Measurements from ENCODE around the gene IDH3G. TPM values are rescaled to one million over a fixed set of nuclear protein-coding genes. Genes with fewer than 3 reads are reported as not detected.
A peak's percentile ranks its signal among the peaks of the same experiment; 100 is the strongest.
"Not testable (repeated sequence)": the region's sequence is repeated elsewhere in the genome, so short reads cannot be mapped to it uniquely, and the experiment has no call there.

The IDH3G gene
- total RNA-seq, 1 donor from 2014 or later: 49.5 TPM

DNA sequence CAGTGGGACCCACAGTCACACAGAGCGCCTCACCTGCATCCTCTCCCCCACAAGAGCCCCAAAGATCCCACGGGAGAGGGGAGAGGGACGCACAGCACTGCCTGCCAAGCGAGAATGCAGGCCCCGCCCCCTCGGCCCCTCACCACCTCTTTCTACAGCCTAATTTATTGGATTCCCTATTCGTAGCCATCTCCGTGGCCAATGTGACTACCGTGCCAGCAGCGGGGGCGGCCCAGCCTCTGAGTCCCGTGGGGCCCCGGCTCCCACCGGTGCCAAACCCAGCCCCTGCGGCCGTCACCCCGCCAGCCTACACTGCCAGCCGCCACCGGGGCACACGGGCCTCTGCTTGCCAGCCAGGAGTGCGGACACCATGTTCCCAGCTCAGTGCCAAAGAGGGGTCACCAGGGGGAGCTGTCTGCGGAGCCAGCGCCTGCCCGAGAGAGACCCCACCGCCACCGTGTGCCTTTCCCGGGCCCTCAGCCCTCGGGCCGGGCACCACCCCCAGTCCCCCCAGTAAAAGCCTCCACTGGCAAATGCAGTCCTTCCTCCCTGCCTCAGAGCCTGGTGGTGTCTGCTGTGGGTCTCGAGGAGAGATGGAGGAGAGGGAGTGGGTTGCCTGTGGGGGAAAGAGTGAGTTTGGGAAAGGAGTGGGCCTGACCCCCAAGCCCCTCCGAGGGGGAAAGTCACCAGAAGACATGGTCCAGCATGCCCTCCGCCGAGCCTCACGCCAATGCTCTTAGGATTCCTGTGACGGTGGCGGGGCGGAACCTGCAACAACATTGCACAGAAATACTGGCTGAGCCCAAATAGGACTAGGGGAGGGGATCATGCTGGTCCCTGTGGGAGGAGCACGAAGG lies 49.7 kb downstream of the IDH3G start:
- Mint-ChIP-seq H3K4me1 (ENCODE audit: low read depth) (peaks cover 1% of the 10 kb centered on the region), H3K4me3 (ENCODE audit: low read depth) (peak overlapping the region; percentile 51)

GRCh38 chrX:153743468-153744209 lies 50.5 kb downstream of the IDH3G start:
- DNase-seq (ENCODE audit: low spot score, unreplicated experiment); H3K36me3 Mint-ChIP-seq (ENCODE audit: insufficient read depth); H3K27me3 Mint-ChIP-seq; H3K4me1 Mint-ChIP-seq (ENCODE audit: low read depth); H3K9me3 Mint-ChIP-seq (ENCODE audit: low read depth); H3K27ac Mint-ChIP-seq: not testable (repeated sequence)
- peak overlapping the region; percentile 51 for H3K4me3 Mint-ChIP-seq (ENCODE audit: low read depth)
- TF ChIP-seq, protein P1, sequence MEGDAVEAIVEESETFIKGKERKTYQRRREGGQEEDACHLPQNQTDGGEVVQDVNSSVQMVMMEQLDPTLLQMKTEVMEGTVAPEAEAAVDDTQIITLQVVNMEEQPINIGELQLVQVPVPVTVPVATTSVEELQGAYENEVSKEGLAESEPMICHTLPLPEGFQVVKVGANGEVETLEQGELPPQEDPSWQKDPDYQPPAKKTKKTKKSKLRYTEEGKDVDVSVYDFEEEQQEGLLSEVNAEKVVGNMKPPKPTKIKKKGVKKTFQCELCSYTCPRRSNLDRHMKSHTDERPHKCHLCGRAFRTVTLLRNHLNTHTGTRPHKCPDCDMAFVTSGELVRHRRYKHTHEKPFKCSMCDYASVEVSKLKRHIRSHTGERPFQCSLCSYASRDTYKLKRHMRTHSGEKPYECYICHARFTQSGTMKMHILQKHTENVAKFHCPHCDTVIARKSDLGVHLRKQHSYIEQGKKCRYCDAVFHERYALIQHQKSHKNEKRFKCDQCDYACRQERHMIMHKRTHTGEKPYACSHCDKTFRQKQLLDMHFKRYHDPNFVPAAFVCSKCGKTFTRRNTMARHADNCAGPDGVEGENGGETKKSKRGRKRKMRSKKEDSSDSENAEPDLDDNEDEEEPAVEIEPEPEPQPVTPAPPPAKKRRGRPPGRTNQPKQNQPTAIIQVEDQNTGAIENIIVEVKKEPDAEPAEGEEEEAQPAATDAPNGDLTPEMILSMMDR (IDR thresholded peaks at IDR 0.05; ENCODE audit: unreplicated experiment): peak; percentile 10

More for the DNA sequence above, 49.7 kb downstream of the IDH3G start:
- Mint-ChIP-seq H3K9me3 (ENCODE audit: low read depth) (peaks cover 6% of the 10 kb centered on the region), H3K27me3 (peaks cover 3% of the 10 kb centered on the region), H3K27ac (peak overlapping the region; percentile 62), H3K36me3 (ENCODE audit: insufficient read depth) (no peaks in the 10 kb centered on the region)
- TF ChIP-seq, protein P1 (IDR thresholded peaks at IDR 0.05; ENCODE audit: unreplicated experiment): peak; percentile 44
- DNase-seq (ENCODE audit: low spot score, unreplicated experiment): no peak

- H3K9me3 Mint-ChIP-seq (ENCODE audit: low read depth); H3K36me3 Mint-ChIP-seq (ENCODE audit: insufficient read depth); DNase-seq (ENCODE audit: low spot score, unreplicated experiment); H3K27me3 Mint-ChIP-seq; H3K27ac Mint-ChIP-seq; H3K4me3 Mint-ChIP-seq (ENCODE audit: low read depth); H3K4me1 Mint-ChIP-seq (ENCODE audit: low read depth): not testable (repeated sequence)
These were observed 51.2 kb downstream of the IDH3G start for GRCh38 chrX:153742796-153743467.

GRCh38 chrX:153742111-153742510 lies 52.1 kb downstream of the IDH3G start:
- not testable (repeated sequence) for H3K9me3 Mint-ChIP-seq (ENCODE audit: low read depth); H3K27me3 Mint-ChIP-seq; H3K4me1 Mint-ChIP-seq (ENCODE audit: low read depth)

GRCh38 chrX:153741446-153741845 lies 52.7 kb downstream of the IDH3G start:
- Mint-ChIP-seq H3K27ac (no peak overlapping the region), H3K4me1 (ENCODE audit: low read depth) (peaks cover 1% of the 10 kb centered on the region), H3K4me3 (ENCODE audit: low read depth) (no peak overlapping the region), H3K27me3 (peaks cover 2% of the 10 kb centered on the region), H3K36me3 (ENCODE audit: insufficient read depth) (peaks cover 4% of the 10 kb centered on the region), H3K9me3 (ENCODE audit: low read depth) (peaks cover 8% of the 10 kb centered on the region)
- TF ChIP-seq, protein P1 (IDR thresholded peaks at IDR 0.05; ENCODE audit: unreplicated experiment): no peak
- DNase-seq (ENCODE audit: low spot score, unreplicated experiment): no peak

More at GRCh38 chrX:153742111-153742510, 52.1 kb downstream of the IDH3G start:
- not testable (repeated sequence) for DNase-seq (ENCODE audit: low spot score, unreplicated experiment); H3K36me3 Mint-ChIP-seq (ENCODE audit: insufficient read depth); H3K4me3 Mint-ChIP-seq (ENCODE audit: low read depth); H3K27ac Mint-ChIP-seq

DNA sequence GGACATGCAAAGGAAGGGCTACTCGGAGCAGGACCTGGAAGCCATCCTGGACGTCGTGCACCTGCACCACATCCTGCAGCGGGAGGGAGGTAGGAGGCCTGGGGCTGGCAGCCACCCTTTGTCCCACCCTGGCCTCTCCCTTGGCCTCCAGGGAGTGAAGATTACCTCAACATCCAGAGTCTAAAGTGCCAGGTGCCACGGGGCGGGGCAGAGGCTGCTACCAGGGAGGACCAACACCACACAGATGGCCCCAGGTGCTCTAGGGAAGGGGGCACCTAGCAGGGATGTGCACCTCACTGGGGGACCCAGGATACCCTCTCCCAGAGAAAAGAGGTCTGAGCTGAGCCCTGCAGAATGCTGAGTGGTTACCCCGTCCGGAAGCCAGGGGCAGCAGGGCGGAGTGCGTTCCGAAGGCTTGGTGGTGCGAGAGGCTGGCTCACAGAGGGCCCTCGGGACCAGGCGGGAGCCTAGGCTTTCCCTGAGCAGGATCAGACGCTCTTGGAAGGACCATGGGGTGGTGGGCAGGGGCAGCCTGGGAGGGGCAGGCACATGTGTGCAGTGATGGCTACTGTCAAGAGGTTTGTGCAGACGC lies 53.4 kb downstream of the IDH3G start:
- peaks cover 5% of the 10 kb centered on the region for H3K9me3 Mint-ChIP-seq (ENCODE audit: low read depth)
- DNase-seq (ENCODE audit: low spot score, unreplicated experiment): no peak
- peaks cover 4% of the 10 kb centered on the region for H3K36me3 Mint-ChIP-seq (ENCODE audit: insufficient read depth)
- H3K4me3 Mint-ChIP-seq (ENCODE audit: low read depth): no peak overlapping the region
- no peak overlapping the region for H3K27ac Mint-ChIP-seq
- peaks cover 2% of the 10 kb centered on the region for H3K27me3 Mint-ChIP-seq
- peaks cover 1% of the 10 kb centered on the region for H3K4me1 Mint-ChIP-seq (ENCODE audit: low read depth)
- TF ChIP-seq, protein P1 (IDR thresholded peaks at IDR 0.05; ENCODE audit: unreplicated experiment): no peak

All from progenitor cell of endocrine pancreas (in vitro differentiated cells).